IMR-90 (cell line): ENCODE results near the gene METTL25. TPM values are rescaled to one million over a fixed set of nuclear protein-coding genes. Genes with fewer than 3 reads are reported as not detected.

Experiments
- ATAC-seq: fragments of 200-7000 bp; cut with Tn5 transposase; 2 replicates; pipeline ENCODE4 v1.9.1; 2020; ENCODE audit warnings: low read depth, mild to moderate bottlenecking, moderate library complexity
- BruUV-seq: library from RNA; stranded (reverse); fragments of 400-500 nt; replicated peaks from 2 replicates; lab custom pipeline; 2021; lab: Mats Ljungman, UMichigan
- CTCF ChIA-PET: fragments of 300-600 bp; formaldehyde crosslinking; extraction: SDS; loops from one replicate; lab custom pipeline; 2021; ENCODE audit warnings: antibody characterized with exemption; lab: Yijun Ruan, JAX
- POLR2A ChIA-PET: fragments of 300-600 bp; sonication (Branson Sonifier 250); formaldehyde crosslinking; loops from one replicate; lab custom pipeline; 2022; ENCODE audit warnings: antibody characterized with exemption; ENCODE audit not compliant: unreplicated experiment; lab: Charles Lee
- DNase-seq: peaks from one replicate; pipeline ENCODE4 v3.0.0; 2013
- H2AFZ ChIP-seq: replicated peaks from 2 replicates; pipeline ENCODE3; 2013; ENCODE audit warnings: low read length, mild to moderate bottlenecking; ENCODE audit not compliant: poor library complexity
- H2AK5ac ChIP-seq: 2 replicates; pipeline ENCODE4 v1.6.1; 2013; ENCODE audit warnings: low read depth, low read length, inconsistent platforms
- H2AK9ac ChIP-seq: replicated peaks from 2 replicates; pipeline ENCODE3; 2013; ENCODE audit warnings: mild to moderate bottlenecking, low read depth, low read length, moderate library complexity; ENCODE audit not compliant: poor library complexity
- H2BK120ac ChIP-seq: 2 replicates; pipeline ENCODE4 v1.6.1; 2013; ENCODE audit warnings: low read depth, low read length, inconsistent platforms
- H2BK15ac ChIP-seq: 3 replicates; pipeline ENCODE4 v1.6.1; 2013; ENCODE audit warnings: low read depth, low read length, inconsistent platforms
- H2BK20ac ChIP-seq: 2 replicates; pipeline ENCODE4 v1.6.1; 2013; ENCODE audit warnings: low read depth, mild to moderate bottlenecking, inconsistent platforms, low read length, moderate library complexity
- H2BK5ac ChIP-seq: 2 replicates; pipeline ENCODE4 v1.6.1; 2013; ENCODE audit warnings: mild to moderate bottlenecking, low read depth, low read length, inconsistent platforms; ENCODE audit not compliant: poor library complexity, severe bottlenecking
- H3K14ac ChIP-seq: replicated peaks from 2 replicates; pipeline ENCODE4 v1.6.1; 2013; ENCODE audit warnings: low read depth, low read length, inconsistent platforms
- H3K18ac ChIP-seq: 2 replicates; pipeline ENCODE4 v1.6.1; 2013; ENCODE audit warnings: low read depth, low read length, control low read depth
- H3K23ac ChIP-seq: 2 replicates; pipeline ENCODE4 v1.6.1; 2013; ENCODE audit warnings: low read depth, low read length, inconsistent platforms
- H3K27ac ChIP-seq: 2 replicates; pipeline ENCODE4 v1.5.1; 2013; ENCODE audit warnings: mild to moderate bottlenecking, control low read depth, low read length; ENCODE audit not compliant: insufficient read depth
- H3K27me3 ChIP-seq: 2 replicates; pipeline ENCODE4 v1.6.1; 2013; ENCODE audit warnings: low read length; ENCODE audit not compliant: control insufficient read depth, insufficient read depth
- H3K36me3 ChIP-seq: 2 replicates; pipeline ENCODE4 v1.6.1; 2013; ENCODE audit warnings: low read length, mixed read lengths; ENCODE audit not compliant: control insufficient read depth, insufficient read depth
- H3K4ac ChIP-seq: 2 replicates; pipeline ENCODE4 v1.6.1; 2013; ENCODE audit warnings: low read depth, low read length, inconsistent platforms
- H3K4me1 ChIP-seq: 2 replicates; pipeline ENCODE4 v1.6.1; 2013; ENCODE audit warnings: low read length, mixed read lengths; ENCODE audit not compliant: control insufficient read depth, insufficient read depth
- H3K4me2 ChIP-seq: 2 replicates; pipeline ENCODE4 v1.6.1; 2013; ENCODE audit warnings: low read depth, mild to moderate bottlenecking, control low read depth, low read length, moderate library complexity
- H3K4me3 ChIP-seq: 2 replicates; pipeline ENCODE4 v1.5.1; 2013; ENCODE audit warnings: low read depth, mild to moderate bottlenecking, control low read depth, low read length, moderate library complexity; ENCODE audit not compliant: insufficient read depth
- H3K56ac ChIP-seq: 2 replicates; pipeline ENCODE4 v1.6.1; 2013; ENCODE audit warnings: low read length, inconsistent platforms; ENCODE audit not compliant: insufficient read depth; ENCODE audit errors: extremely low read depth
- H3K79me1 ChIP-seq, 2 experiments: 2 replicates each; pipeline ENCODE4 v1.6.1; 2013; ENCODE audit warnings: low read length in 2 of 2, inconsistent platforms in 1 of 2, low read depth in 1 of 2
- H3K9ac ChIP-seq: 2 replicates; pipeline ENCODE4 v1.6.1; 2013; ENCODE audit warnings: low read depth, low read length, control low read depth
- H3K9me1 ChIP-seq: 2 replicates; pipeline ENCODE4 v1.6.1; 2013; ENCODE audit warnings: low read length, inconsistent platforms; ENCODE audit not compliant: insufficient read depth
- H3K9me3 ChIP-seq: 2 replicates; pipeline ENCODE4 v1.6.1; 2013; ENCODE audit warnings: low read length; ENCODE audit not compliant: control insufficient read depth, insufficient read depth
- H4K20me1 ChIP-seq: 2 replicates; pipeline ENCODE4 v1.6.1; 2013; ENCODE audit warnings: low read length, inconsistent platforms; ENCODE audit not compliant: insufficient read depth
- H4K5ac ChIP-seq: 2 replicates; pipeline ENCODE4 v1.6.1; 2013; ENCODE audit warnings: mild to moderate bottlenecking, low read depth, low read length, control low read depth
- H4K8ac ChIP-seq, 2 experiments: 2 replicates each; pipeline ENCODE4 v1.6.1; 2013; ENCODE audit warnings: low read depth in 2 of 2, low read length in 2 of 2, control low read depth in 1 of 2, inconsistent platforms in 1 of 2
- H4K91ac ChIP-seq: 2 replicates; pipeline ENCODE4 v1.6.1; 2013; ENCODE audit warnings: low read depth, low read length, inconsistent platforms; ENCODE audit not compliant: insufficient read depth
- FOS ChIP-seq: fragments of 150-350 bp; IDR thresholded peaks from 2 replicates; pipeline ENCODE4 v1.6.1; 2016; ENCODE audit warnings: low read depth, low read length
- MAFK ChIP-seq: IDR thresholded peaks from 2 replicates; pipeline ENCODE4 v1.6.1; 2012; ENCODE audit warnings: low read depth, low read length, improper control_type of control experiment
- POLR2A ChIP-seq: IDR thresholded peaks from 2 replicates; pipeline ENCODE4 v1.6.1; 2012; ENCODE audit warnings: mild to moderate bottlenecking, low read depth, low read length
- RAD21 ChIP-seq: IDR thresholded peaks from 2 replicates; pipeline ENCODE4 v1.6.1; 2012; ENCODE audit warnings: low read length, improper control_type of control experiment
- RCOR1 ChIP-seq: IDR thresholded peaks from 2 replicates; pipeline ENCODE4 v1.6.1; 2012; ENCODE audit warnings: mild to moderate bottlenecking, low read length, improper control_type of control experiment; ENCODE audit not compliant: insufficient replicate concordance
- WGBS, 2 experiments: methylation state at CpG; one replicate each; pipeline versions ENCODE4 v1.1.5 to v1.1.7; 2013; ENCODE audit warnings: missing lambda C conversion rate in 2 of 2; ENCODE audit not compliant: insufficient read length in 1 of 2; ENCODE audit errors: extremely low coverage in 2 of 2; 5-methylcytosine and 5-hydroxymethylcytosine counted together
- dilution Hi-C: fragments of 300-500 bp; cut with HindIII; formaldehyde crosslinking; loops from one replicate; pipeline ENCODE4 v1.14.3; 2018; ENCODE audit warnings: low sequenced_read_pairs; ENCODE audit not compliant: unreplicated experiment
- in situ Hi-C: fragments of 300-500 bp; cut with MboI; formaldehyde crosslinking; loops from 3 replicates; pipeline ENCODE4 v1.14.3; 2019; ENCODE audit warnings: low sequenced_read_pairs, inconsistent platforms, mixed read lengths
- intact Hi-C: fragments of 100-400 bp; cut with micrococcal nuclease; formaldehyde crosslinking; loops from 2 replicates; pipeline ENCODE4 v1.10.0; 2022
- polyA plus RNA-seq, 3 experiments: library from polyadenylated mRNA; depleted of rRNA; stranded (reverse); fragments of >200 nt; gene quantifications; 2 replicates each; pipeline ENCODE4 v1.2.3, GENCODE V29; 2012; ENCODE audit warnings: low replicate concordance in 1 of 3
- total RNA-seq: library from RNA; depleted of rRNA; stranded (reverse); fragments of >200 nt; gene quantifications from 2 replicates; pipeline ENCODE4 v1.2.3, GENCODE V29; 2012
- TF ChIP-seq, protein P1 (sequence below): fragments of 150-350 bp; IDR thresholded peaks from 2 replicates; pipeline ENCODE4 v1.6.1; 2017; ENCODE audit warnings: mild to moderate bottlenecking, antibody characterized with exemption, low read length, low read depth

Gene METTL25
- total and polyA plus RNA-seq, 2 of the 4 experiments (the other 2 are of a cell fraction), result 2.6 to 3.0 TPM

DNA sequence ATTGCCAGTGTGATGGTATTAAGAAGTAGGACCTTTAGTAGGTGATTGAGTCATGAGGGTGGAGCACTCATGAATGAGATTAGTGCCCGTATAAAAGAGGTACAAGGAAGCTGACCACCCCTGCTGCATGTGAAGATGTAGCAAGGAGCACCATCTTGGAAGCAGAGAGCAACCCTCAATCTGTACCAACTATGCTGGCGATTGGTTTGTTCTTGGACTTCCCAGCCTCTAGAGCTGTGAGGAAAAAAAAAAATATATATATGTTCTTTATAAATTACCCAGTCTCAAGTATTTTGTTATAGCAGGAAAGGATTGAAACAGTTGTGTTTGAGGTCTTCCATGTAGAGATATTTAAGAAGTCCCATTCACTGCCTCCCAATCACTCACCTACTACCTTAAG, 16.9 kb downstream of the METTL25 start:
- no peaks in the 10 kb centered on the region for H3K27me3 ChIP-seq
- TF ChIP-seq RAD21 (no peak), POLR2A (no peak), MAFK (no peak), RCOR1 (no peak), FOS (no peak)
- TF ChIP-seq, protein P1, sequence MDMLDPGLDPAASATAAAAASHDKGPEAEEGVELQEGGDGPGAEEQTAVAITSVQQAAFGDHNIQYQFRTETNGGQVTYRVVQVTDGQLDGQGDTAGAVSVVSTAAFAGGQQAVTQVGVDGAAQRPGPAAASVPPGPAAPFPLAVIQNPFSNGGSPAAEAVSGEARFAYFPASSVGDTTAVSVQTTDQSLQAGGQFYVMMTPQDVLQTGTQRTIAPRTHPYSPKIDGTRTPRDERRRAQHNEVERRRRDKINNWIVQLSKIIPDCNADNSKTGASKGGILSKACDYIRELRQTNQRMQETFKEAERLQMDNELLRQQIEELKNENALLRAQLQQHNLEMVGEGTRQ, result no peak
- no peak overlapping the region for H2AK5ac ChIP-seq
- ATAC-seq (no peak), DNase-seq (no peak)
- H3K9ac ChIP-seq, result no peak overlapping the region
- BruUV-seq, result no TSS peak
- no peaks in the 10 kb centered on the region for H3K9me1 ChIP-seq
- no peak overlapping the region for H2BK120ac ChIP-seq
- H3K4me1 ChIP-seq, result no peaks in the 10 kb centered on the region
- no peak overlapping the region for H4K91ac ChIP-seq
- no peak overlapping the region for H2AK9ac ChIP-seq
- no peaks in the 10 kb centered on the region for H4K20me1 ChIP-seq
- ChIA-PET POLR2A (no interaction called here), CTCF (no interaction called here)
- no peak overlapping the region for H3K23ac ChIP-seq
- no peak overlapping the region for H2AFZ ChIP-seq
- no peak overlapping the region for H3K27ac ChIP-seq
- peaks cover 2% of the 10 kb centered on the region; the same call in 1 of the 2 replicates for H3K9me3 ChIP-seq
- H3K4me3 ChIP-seq, result no peak overlapping the region
- no peak overlapping the region for H2BK20ac ChIP-seq
- in situ Hi-C loops (no loop called here), dilution Hi-C loops (no loop called here), intact Hi-C loops (no loop called here)
- H3K4ac ChIP-seq, result no peak overlapping the region
- no peak overlapping the region for H4K5ac ChIP-seq
- H4K8ac ChIP-seq, result no peak overlapping the region
- H3K4me2 ChIP-seq, result no peak overlapping the region
- H3K14ac ChIP-seq, result no peak overlapping the region
- no CpG with 5 or more reads among the region's 2 CpGs for WGBS, 2 experiments
- no peaks in the 10 kb centered on the region for H3K79me1 ChIP-seq
- 0 out of 2 replicates have a peak, but pooled peaks cover 1% of the 10 kb centered on the region for H3K36me3 ChIP-seq
- no peak overlapping the region for H2BK15ac ChIP-seq
- no peak overlapping the region for H2BK5ac ChIP-seq
- H3K56ac ChIP-seq, result no peak overlapping the region
- no peak overlapping the region for H3K18ac ChIP-seq
